Measurements from ENCODE around the gene TCF3. TPM values are rescaled to one million over a fixed set of nuclear protein-coding genes. Genes with fewer than 3 reads are reported as not detected.

Gene TCF3
- total RNA-seq, 2 experiments from 2014 or later: 518 to 811 TPM

DNA sequence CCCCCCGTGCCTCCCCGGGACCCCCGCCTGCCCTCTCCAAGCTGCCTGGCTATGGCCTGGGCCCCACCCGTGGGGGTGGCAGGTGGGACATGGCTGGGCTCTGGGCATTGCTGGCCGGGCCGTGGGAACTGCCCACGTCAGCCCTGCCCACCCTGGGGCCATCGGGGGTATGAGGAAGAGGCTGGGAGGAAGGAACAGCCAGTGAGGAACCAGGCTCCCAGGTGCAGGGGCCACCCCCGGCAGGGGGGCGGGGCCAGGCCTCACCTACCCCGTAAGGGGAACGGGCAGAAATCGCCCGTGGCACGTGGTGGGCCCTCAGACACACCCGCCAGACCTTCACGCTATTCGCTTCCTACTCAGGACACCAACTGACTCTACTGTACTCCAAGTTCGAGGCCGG lies 22.4 kb downstream of the TCF3 start:
- intact Hi-C loops (cut with micrococcal nuclease; ENCODE audit: unreplicated experiment): no loop called here
- Histone ChIP-seq H3K27ac (ENCODE audit: low read depth, low read length, poor library complexity, severe bottlenecking) (peak overlapping the region; percentile 6), H4K20me1 (ENCODE audit: insufficient read depth, low read length) (peaks cover 23% of the 10 kb centered on the region), H3K4me2 (ENCODE audit: low read length) (no peak overlapping the region), H3K9me3 (ENCODE audit: low read length) (no peaks in the 10 kb centered on the region), H3K79me2 (ENCODE audit: insufficient read depth, low read depth, low read length) (peaks cover 55% of the 10 kb centered on the region), H3K9me2 (ENCODE audit: insufficient read depth, low read length) (no peaks in the 10 kb centered on the region), H3K4me3 (ENCODE audit: low read depth, low read length, poor library complexity, severe bottlenecking) (no peak overlapping the region), H3K36me3 (ENCODE audit: insufficient read depth, low read length) (peaks cover 87% of the 10 kb centered on the region), H3K4me1 (ENCODE audit: insufficient read depth, low read length, poor library complexity, severe bottlenecking) (no peaks in the 10 kb centered on the region), H2AFZ (ENCODE audit: low read length) (no peak overlapping the region)
- ChIA-PET CTCF (ENCODE audit: unreplicated experiment) (no interaction called here), POLR2A (no interaction called here)
- BruUV-seq (replicated peaks): no TSS peak
- DNase-seq (ENCODE audit: low spot score): no peak
- TF ChIP-seq, protein P1, sequence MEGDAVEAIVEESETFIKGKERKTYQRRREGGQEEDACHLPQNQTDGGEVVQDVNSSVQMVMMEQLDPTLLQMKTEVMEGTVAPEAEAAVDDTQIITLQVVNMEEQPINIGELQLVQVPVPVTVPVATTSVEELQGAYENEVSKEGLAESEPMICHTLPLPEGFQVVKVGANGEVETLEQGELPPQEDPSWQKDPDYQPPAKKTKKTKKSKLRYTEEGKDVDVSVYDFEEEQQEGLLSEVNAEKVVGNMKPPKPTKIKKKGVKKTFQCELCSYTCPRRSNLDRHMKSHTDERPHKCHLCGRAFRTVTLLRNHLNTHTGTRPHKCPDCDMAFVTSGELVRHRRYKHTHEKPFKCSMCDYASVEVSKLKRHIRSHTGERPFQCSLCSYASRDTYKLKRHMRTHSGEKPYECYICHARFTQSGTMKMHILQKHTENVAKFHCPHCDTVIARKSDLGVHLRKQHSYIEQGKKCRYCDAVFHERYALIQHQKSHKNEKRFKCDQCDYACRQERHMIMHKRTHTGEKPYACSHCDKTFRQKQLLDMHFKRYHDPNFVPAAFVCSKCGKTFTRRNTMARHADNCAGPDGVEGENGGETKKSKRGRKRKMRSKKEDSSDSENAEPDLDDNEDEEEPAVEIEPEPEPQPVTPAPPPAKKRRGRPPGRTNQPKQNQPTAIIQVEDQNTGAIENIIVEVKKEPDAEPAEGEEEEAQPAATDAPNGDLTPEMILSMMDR (conservative IDR thresholded peaks at IDR 0.05; ENCODE audit: low read length): no peak
- TF ChIP-seq EZH2phosphoT487 (IDR thresholded peaks at IDR 0.05; ENCODE audit: borderline replicate concordance, low read depth, low read length): no peak

DNA sequence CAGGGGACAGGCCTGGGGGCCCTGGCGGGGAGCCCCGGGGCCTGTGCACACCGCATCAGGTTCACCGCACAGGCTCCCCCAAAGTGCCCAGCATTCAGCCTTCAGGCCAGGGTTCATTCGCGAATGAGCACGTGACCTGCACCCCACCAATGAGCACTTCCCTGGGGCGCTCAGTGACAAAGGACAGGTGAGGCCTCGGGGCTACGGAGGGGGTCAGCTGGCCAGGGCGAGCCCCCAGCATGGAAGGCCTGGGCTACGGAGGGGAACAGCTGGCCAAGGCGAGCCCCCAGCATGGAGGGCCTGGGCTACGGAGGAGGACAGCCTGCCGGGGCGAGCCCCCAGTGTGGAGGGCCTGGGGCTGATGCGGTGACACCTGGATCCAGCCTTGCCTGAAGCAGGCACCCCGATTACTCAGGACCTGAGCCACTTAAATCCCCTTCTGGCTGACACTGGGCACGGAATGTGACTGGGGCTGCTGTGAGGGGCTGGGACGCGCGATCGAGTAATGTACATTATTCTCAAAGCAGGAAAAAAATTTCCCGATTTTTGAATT lies 23.1 kb downstream of the TCF3 start:
- H3K9me2 ChIP-seq (ENCODE audit: insufficient read depth, low read length): no peaks in the 10 kb centered on the region
- H3K27ac ChIP-seq (ENCODE audit: low read depth, low read length, poor library complexity, severe bottlenecking): no peak overlapping the region
- no peaks in the 10 kb centered on the region for H3K4me1 ChIP-seq (ENCODE audit: insufficient read depth, low read length, poor library complexity, severe bottlenecking)
- ChIA-PET CTCF (ENCODE audit: unreplicated experiment) (no interaction called here), POLR2A (no interaction called here)
- no TSS peak for BruUV-seq (replicated peaks)
- H3K4me2 ChIP-seq (ENCODE audit: low read length): no peak overlapping the region
- H3K4me3 ChIP-seq (ENCODE audit: low read depth, low read length, poor library complexity, severe bottlenecking): no peak overlapping the region
- peaks cover 87% of the 10 kb centered on the region for H3K36me3 ChIP-seq (ENCODE audit: insufficient read depth, low read length)
- peaks cover 23% of the 10 kb centered on the region for H4K20me1 ChIP-seq (ENCODE audit: insufficient read depth, low read length)
- peaks cover 48% of the 10 kb centered on the region for H3K79me2 ChIP-seq (ENCODE audit: insufficient read depth, low read depth, low read length)
- intact Hi-C loops (cut with micrococcal nuclease; ENCODE audit: unreplicated experiment): no loop called here
- DNase-seq (ENCODE audit: low spot score): no peak
- TF ChIP-seq EZH2phosphoT487 (IDR thresholded peaks at IDR 0.05; ENCODE audit: borderline replicate concordance, low read depth, low read length): no peak
- TF ChIP-seq, protein P1 (conservative IDR thresholded peaks at IDR 0.05; ENCODE audit: low read length): no peak
- H2AFZ ChIP-seq (ENCODE audit: low read length): no peak overlapping the region
- no peaks in the 10 kb centered on the region for H3K9me3 ChIP-seq (ENCODE audit: low read length)

DNA sequence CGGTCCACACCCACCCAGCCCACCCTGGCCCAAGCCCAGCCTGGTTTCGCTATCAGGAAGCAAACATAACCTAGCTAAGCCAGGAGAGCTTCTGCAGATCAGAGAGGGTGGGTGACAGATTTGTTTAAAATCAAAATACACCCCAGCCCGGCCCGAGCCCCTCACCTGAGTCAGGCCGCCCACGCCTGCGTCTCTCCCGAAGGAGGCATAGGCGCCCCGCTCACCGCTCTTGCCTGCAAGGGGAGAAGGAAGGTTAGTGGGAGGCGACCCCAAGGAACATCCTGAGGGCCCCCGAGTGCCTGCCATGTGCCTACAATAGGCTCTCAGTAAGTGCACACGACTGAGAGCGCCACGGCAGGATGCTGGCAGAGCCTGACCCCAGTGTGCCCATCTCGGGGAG lies 25.2 kb downstream of the TCF3 start:
- intact Hi-C loops (cut with micrococcal nuclease; ENCODE audit: unreplicated experiment): no loop called here
- CTCF ChIA-PET (ENCODE audit: unreplicated experiment): no interaction called here
- Histone ChIP-seq H3K9me2 (ENCODE audit: insufficient read depth, low read length) (no peaks in the 10 kb centered on the region), H3K79me2 (ENCODE audit: insufficient read depth, low read depth, low read length) (peaks cover 42% of the 10 kb centered on the region), H3K36me3 (ENCODE audit: insufficient read depth, low read length) (peaks cover 87% of the 10 kb centered on the region), H4K20me1 (ENCODE audit: insufficient read depth, low read length) (peaks cover 14% of the 10 kb centered on the region; the same call in 1 of the 2 replicates), H3K9me3 (ENCODE audit: low read length) (no peaks in the 10 kb centered on the region), H2AFZ (ENCODE audit: low read length) (no peak overlapping the region), H3K4me1 (ENCODE audit: insufficient read depth, low read length, poor library complexity, severe bottlenecking) (peaks cover 3% of the 10 kb centered on the region), H3K4me2 (ENCODE audit: low read length) (no peak overlapping the region), H3K27ac (ENCODE audit: low read depth, low read length, poor library complexity, severe bottlenecking) (no peak overlapping the region), H3K4me3 (ENCODE audit: low read depth, low read length, poor library complexity, severe bottlenecking) (no peak overlapping the region)
- no TSS peak for BruUV-seq (replicated peaks)
- no peak for DNase-seq (ENCODE audit: low spot score)
- TF ChIP-seq, protein P1 (conservative IDR thresholded peaks at IDR 0.05; ENCODE audit: low read length): no peak
- no peak for TF ChIP-seq EZH2phosphoT487 (IDR thresholded peaks at IDR 0.05; ENCODE audit: borderline replicate concordance, low read depth, low read length)
- POLR2A ChIA-PET: no interaction called here
